Measurements from ENCODE around the gene LRRN4.

The LRRN4 gene

GRCh38 chr20:6083926-6084325 is 30.1 kb upstream of the LRRN4 start:
- Histone ChIP-seq H3K27me3 (ENCODE audit: control insufficient read depth, low read length) (peaks cover 12% of the 10 kb centered on the region; the same call in 1 of the 2 replicates), H3F3A (ENCODE audit: control insufficient read depth, insufficient read depth) (no peaks in the 10 kb centered on the region), H3K79me2 (ENCODE audit: control insufficient read depth, low read length) (no peaks in the 10 kb centered on the region), H3K9me2 (replicated peaks; ENCODE audit: control insufficient read depth, low read length) (no peaks in the 10 kb centered on the region), H3K27ac (ENCODE audit: low read depth, low read length) (no peak overlapping the region), H3K4me2 (ENCODE audit: low read length) (no peak overlapping the region), H3K9me3 (ENCODE audit: control insufficient read depth, insufficient read depth, low read length) (no peaks in the 10 kb centered on the region), H3K4me1 (ENCODE audit: control insufficient read depth, low read length) (no peaks in the 10 kb centered on the region), H3K36me3 (ENCODE audit: control insufficient read depth, low read length) (no peaks in the 10 kb centered on the region), H3K4me3 (ENCODE audit: low read length) (no peak overlapping the region), H4K20me1 (ENCODE audit: control insufficient read depth, insufficient read depth, low read depth, low read length) (no peaks in the 10 kb centered on the region)
- TF ChIP-seq, protein P1, sequence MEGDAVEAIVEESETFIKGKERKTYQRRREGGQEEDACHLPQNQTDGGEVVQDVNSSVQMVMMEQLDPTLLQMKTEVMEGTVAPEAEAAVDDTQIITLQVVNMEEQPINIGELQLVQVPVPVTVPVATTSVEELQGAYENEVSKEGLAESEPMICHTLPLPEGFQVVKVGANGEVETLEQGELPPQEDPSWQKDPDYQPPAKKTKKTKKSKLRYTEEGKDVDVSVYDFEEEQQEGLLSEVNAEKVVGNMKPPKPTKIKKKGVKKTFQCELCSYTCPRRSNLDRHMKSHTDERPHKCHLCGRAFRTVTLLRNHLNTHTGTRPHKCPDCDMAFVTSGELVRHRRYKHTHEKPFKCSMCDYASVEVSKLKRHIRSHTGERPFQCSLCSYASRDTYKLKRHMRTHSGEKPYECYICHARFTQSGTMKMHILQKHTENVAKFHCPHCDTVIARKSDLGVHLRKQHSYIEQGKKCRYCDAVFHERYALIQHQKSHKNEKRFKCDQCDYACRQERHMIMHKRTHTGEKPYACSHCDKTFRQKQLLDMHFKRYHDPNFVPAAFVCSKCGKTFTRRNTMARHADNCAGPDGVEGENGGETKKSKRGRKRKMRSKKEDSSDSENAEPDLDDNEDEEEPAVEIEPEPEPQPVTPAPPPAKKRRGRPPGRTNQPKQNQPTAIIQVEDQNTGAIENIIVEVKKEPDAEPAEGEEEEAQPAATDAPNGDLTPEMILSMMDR (IDR thresholded peaks at IDR 0.05; ENCODE audit: low read depth, low read length, poor library complexity, severe bottlenecking) = no peak
- TF ChIP-seq EZH2phosphoT487 (IDR thresholded peaks at IDR 0.05; ENCODE audit: borderline replicate concordance, low read length) = no peak

- Histone ChIP-seq H3F3A (ENCODE audit: control insufficient read depth, insufficient read depth) (no peaks in the 10 kb centered on the region), H3K4me3 (ENCODE audit: low read length) (no peak overlapping the region), H3K27ac (ENCODE audit: low read depth, low read length) (no peak overlapping the region), H3K9me2 (replicated peaks; ENCODE audit: control insufficient read depth, low read length) (no peaks in the 10 kb centered on the region), H3K27me3 (ENCODE audit: control insufficient read depth, low read length) (peaks cover 13% of the 10 kb centered on the region; the same call in 1 of the 2 replicates), H3K79me2 (ENCODE audit: control insufficient read depth, low read length) (no peaks in the 10 kb centered on the region), H3K4me1 (ENCODE audit: control insufficient read depth, low read length) (no peaks in the 10 kb centered on the region), H3K9me3 (ENCODE audit: control insufficient read depth, insufficient read depth, low read length) (no peaks in the 10 kb centered on the region), H4K20me1 (ENCODE audit: control insufficient read depth, insufficient read depth, low read depth, low read length) (no peaks in the 10 kb centered on the region), H3K36me3 (ENCODE audit: control insufficient read depth, low read length) (no peaks in the 10 kb centered on the region), H3K4me2 (ENCODE audit: low read length) (no peak overlapping the region)
- TF ChIP-seq, protein P1 (IDR thresholded peaks at IDR 0.05; ENCODE audit: low read depth, low read length, poor library complexity, severe bottlenecking) = no peak
Measured at GRCh38 chr20:6081236-6081635, 27.4 kb upstream of the LRRN4 start.

GRCh38 chr20:6079016-6079415 is 25.2 kb upstream of the LRRN4 start:
- Histone ChIP-seq H3K9me3 (ENCODE audit: control insufficient read depth, insufficient read depth, low read length) (no peaks in the 10 kb centered on the region), H3K27ac (ENCODE audit: low read depth, low read length) (no peak overlapping the region), H3K79me2 (ENCODE audit: control insufficient read depth, low read length) (no peaks in the 10 kb centered on the region), H3K27me3 (ENCODE audit: control insufficient read depth, low read length) (peaks cover 13% of the 10 kb centered on the region), H3F3A (ENCODE audit: control insufficient read depth, insufficient read depth) (no peaks in the 10 kb centered on the region), H3K4me2 (ENCODE audit: low read length) (no peak overlapping the region), H4K20me1 (ENCODE audit: control insufficient read depth, insufficient read depth, low read depth, low read length) (no peaks in the 10 kb centered on the region), H3K4me3 (ENCODE audit: low read length) (no peak overlapping the region), H3K4me1 (ENCODE audit: control insufficient read depth, low read length) (no peaks in the 10 kb centered on the region), H3K36me3 (ENCODE audit: control insufficient read depth, low read length) (no peaks in the 10 kb centered on the region), H3K9me2 (replicated peaks; ENCODE audit: control insufficient read depth, low read length) (no peaks in the 10 kb centered on the region)
- TF ChIP-seq EZH2phosphoT487 (IDR thresholded peaks at IDR 0.05; ENCODE audit: borderline replicate concordance, low read length) = no peak
- TF ChIP-seq, protein P1 (IDR thresholded peaks at IDR 0.05; ENCODE audit: low read depth, low read length, poor library complexity, severe bottlenecking) = no peak

All from DOHH2 (cell line).